ENCODE measurements around the gene ABCC9. TPM values are rescaled to one million over a fixed set of nuclear protein-coding genes. Genes with fewer than 3 reads are reported as not detected.

The ABCC9 gene
- total and polyA plus RNA-seq, 2 donors (not counting 3 experiments of a cell fraction or from before 2014, with no cell fraction given): under 0.01 TPM; not detected in 1

DNA sequence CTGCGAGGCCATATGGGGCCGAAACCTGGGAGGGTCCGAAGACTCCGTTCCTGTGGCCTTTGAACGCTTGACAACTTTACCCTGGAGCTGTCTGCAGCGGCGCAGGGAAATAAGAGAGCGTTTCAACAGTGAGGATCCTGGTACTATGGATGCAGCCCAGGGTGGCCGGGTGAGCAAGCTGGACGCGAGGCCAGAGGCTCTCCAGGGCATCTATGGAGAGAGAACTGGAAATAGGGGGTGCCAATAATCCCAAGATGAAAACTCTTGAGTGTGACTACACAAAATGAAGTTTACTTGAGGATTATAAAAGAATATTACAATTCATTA, 1.1 kb upstream of the ABCC9 start:
- H3K27ac ChIP-seq (ENCODE audit: insufficient read depth, low read depth, low read length): no peak overlapping the region
- DNase-seq (ENCODE audit: low read depth, low spot score) (no peak), FAIRE-seq (no peak)
- H3K27me3 ChIP-seq (ENCODE audit: control insufficient read depth in 2 of 2, insufficient read depth in 2 of 2, low read length in 2 of 2): peaks cover 31 to 47% of the 10 kb centered on the region in 2 experiments
- intact Hi-C loops (cut with micrococcal nuclease) (no loop called here), dilution Hi-C loops (cut with MboI; ENCODE audit: extremely low pct_ligation_motif_present, low sequenced_read_pairs) (no loop called here)
- no peak overlapping the region for H3K4me2 ChIP-seq (ENCODE audit: insufficient read depth, low read length)
- H3K4me1 ChIP-seq (ENCODE audit: control insufficient read depth, extremely low read depth, insufficient read depth, low read length): peaks cover 12% of the 10 kb centered on the region
- no TSS peak for BruUV-seq (replicated peaks)
- no peaks in the 10 kb centered on the region for H3K79me2 ChIP-seq (ENCODE audit: control insufficient read depth, insufficient read depth, low read length)
- no peaks in the 10 kb centered on the region for H3K9me1 ChIP-seq (replicated peaks; ENCODE audit: control insufficient read depth, extremely low read depth, insufficient read depth, low read length)
- no peaks in the 10 kb centered on the region for H3K36me3 ChIP-seq (ENCODE audit: control insufficient read depth in 2 of 2, extremely low read depth in 1 of 2, insufficient read depth in 2 of 2, low read length in 2 of 2)
- no peaks in the 10 kb centered on the region for H4K20me1 ChIP-seq (replicated peaks; ENCODE audit: control insufficient read depth, extremely low read depth, insufficient read depth, low read length)
- ChIA-PET CTCF (no interaction called here), POLR2A (no interaction called here)
- H3K9ac ChIP-seq (replicated peaks; ENCODE audit: extremely low read depth, insufficient read depth, low read length): no peak overlapping the region
- H3K9me3 ChIP-seq (replicated peaks; ENCODE audit: control insufficient read depth, insufficient read depth, low read length): no peaks in the 10 kb centered on the region
- no peak overlapping the region for H2AFZ ChIP-seq (ENCODE audit: low read depth, low read length)
- TF ChIP-seq GATA2 (IDR thresholded peaks at IDR 0.05; ENCODE audit: insufficient read depth, insufficient read length, low read depth, low read length): no peak
- TF ChIP-seq FOS (IDR thresholded peaks at IDR 0.05; ENCODE audit: borderline replicate concordance, insufficient read depth, low read length): no peak
- TF ChIP-seq JUN (IDR thresholded peaks at IDR 0.05; ENCODE audit: borderline replicate concordance, insufficient read depth, insufficient read length, low read depth): no peak
- TF ChIP-seq, protein P1, sequence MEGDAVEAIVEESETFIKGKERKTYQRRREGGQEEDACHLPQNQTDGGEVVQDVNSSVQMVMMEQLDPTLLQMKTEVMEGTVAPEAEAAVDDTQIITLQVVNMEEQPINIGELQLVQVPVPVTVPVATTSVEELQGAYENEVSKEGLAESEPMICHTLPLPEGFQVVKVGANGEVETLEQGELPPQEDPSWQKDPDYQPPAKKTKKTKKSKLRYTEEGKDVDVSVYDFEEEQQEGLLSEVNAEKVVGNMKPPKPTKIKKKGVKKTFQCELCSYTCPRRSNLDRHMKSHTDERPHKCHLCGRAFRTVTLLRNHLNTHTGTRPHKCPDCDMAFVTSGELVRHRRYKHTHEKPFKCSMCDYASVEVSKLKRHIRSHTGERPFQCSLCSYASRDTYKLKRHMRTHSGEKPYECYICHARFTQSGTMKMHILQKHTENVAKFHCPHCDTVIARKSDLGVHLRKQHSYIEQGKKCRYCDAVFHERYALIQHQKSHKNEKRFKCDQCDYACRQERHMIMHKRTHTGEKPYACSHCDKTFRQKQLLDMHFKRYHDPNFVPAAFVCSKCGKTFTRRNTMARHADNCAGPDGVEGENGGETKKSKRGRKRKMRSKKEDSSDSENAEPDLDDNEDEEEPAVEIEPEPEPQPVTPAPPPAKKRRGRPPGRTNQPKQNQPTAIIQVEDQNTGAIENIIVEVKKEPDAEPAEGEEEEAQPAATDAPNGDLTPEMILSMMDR (IDR thresholded peaks at IDR 0.05; ENCODE audit: extremely low read depth in 1 of 2, insufficient read depth in 1 of 2, low read depth in 1 of 2, low read length in 2 of 2): no peak
- TF ChIP-seq POLR2A (IDR thresholded peaks at IDR 0.05; ENCODE audit: low read depth, low read length): no peak
- TF ChIP-seq, protein P2, sequence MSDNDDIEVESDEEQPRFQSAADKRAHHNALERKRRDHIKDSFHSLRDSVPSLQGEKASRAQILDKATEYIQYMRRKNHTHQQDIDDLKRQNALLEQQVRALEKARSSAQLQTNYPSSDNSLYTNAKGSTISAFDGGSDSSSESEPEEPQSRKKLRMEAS (IDR thresholded peaks at IDR 0.05; ENCODE audit: insufficient read depth, insufficient read length): no peak
- no peak for TF ChIP-seq EZH2 (IDR thresholded peaks at IDR 0.05; ENCODE audit: borderline replicate concordance, low read depth, low read length, severe bottlenecking)
- no peak for TF ChIP-seq MYC (IDR thresholded peaks at IDR 0.05; ENCODE audit: low read depth, low read length)
- TF ChIP-seq POLR2AphosphoS5 (IDR thresholded peaks at IDR 0.05; ENCODE audit: insufficient read depth, low read depth, low read length): no peak
- no peak overlapping the region for H3K4me3 ChIP-seq (replicated peaks in 1 of 3; ENCODE audit: insufficient read depth in 1 of 3, low read depth in 1 of 3, low read length in 3 of 3)
